Caco-2 (cell line): ENCODE data around the gene GNB2. TPM values are rescaled to one million over a fixed set of nuclear protein-coding genes. Genes with fewer than 3 reads are reported as not detected.

ENCODE experiments used
- BruUV-seq: library from RNA; stranded (reverse); fragments of 400-500 nt; replicated peaks from 2 replicates; lab custom pipeline; 2021; lab: Mats Ljungman, UMichigan
- CTCF ChIA-PET: fragments of 300-600 bp; sonication (Branson Sonifier 250); formaldehyde crosslinking; loops from one replicate; lab custom pipeline; 2022; ENCODE audit warnings: antibody characterized with exemption; lab: Charles Lee
- POLR2A ChIA-PET: fragments of 300-600 bp; sonication (Branson Sonifier 250); formaldehyde crosslinking; loops from one replicate; lab custom pipeline; 2022; ENCODE audit warnings: antibody characterized with exemption; lab: Charles Lee
- DNase-seq, 2 experiments: peaks; one replicate each; pipeline versions ENCODE4 v3.0.0 to v3.0.0-alpha.2; 2020 to 2022
- H3K27me3 ChIP-seq: replicated peaks from 2 replicates; pipeline ENCODE4 v1.6.0; 2011; ENCODE audit warnings: low read length; ENCODE audit not compliant: control insufficient read depth, insufficient read depth
- H3K36me3 ChIP-seq: 2 replicates; pipeline ENCODE4 v1.5.1; 2011; ENCODE audit warnings: low read length; ENCODE audit not compliant: control insufficient read depth, insufficient read depth
- H3K4me1 ChIP-seq: fragments of 250-450 bp; sonication (Bioruptor Pico); 2 replicates; pipeline ENCODE4 v1.5.1; 2020; ENCODE audit warnings: mild to moderate bottlenecking
- H3K4me3 ChIP-seq: 2 replicates; pipeline ENCODE4 v1.5.1; 2011; ENCODE audit warnings: low read depth, mild to moderate bottlenecking, control low read depth, low read length
- H3K9me3 ChIP-seq: fragments of 250-450 bp; sonication (Bioruptor Pico); 2 replicates; pipeline ENCODE4 v1.5.1; 2020; ENCODE audit warnings: mild to moderate bottlenecking, moderate library complexity
- H3K27ac Mint-ChIP-seq: one replicate; pipeline ENCODE4 v1.8.0; 2022; ENCODE audit warnings: mixed read lengths; ENCODE audit not compliant: unreplicated experiment
- H3K27me3 Mint-ChIP-seq: one replicate; pipeline ENCODE4 v1.8.0; 2022; ENCODE audit warnings: mixed read lengths; ENCODE audit not compliant: insufficient read depth, unreplicated experiment
- H3K36me3 Mint-ChIP-seq: one replicate; pipeline ENCODE4 v1.8.0; 2022; ENCODE audit warnings: mild to moderate bottlenecking, mixed read lengths; ENCODE audit not compliant: insufficient read depth, unreplicated experiment
- H3K4me1 Mint-ChIP-seq: one replicate; pipeline ENCODE4 v1.8.0; 2022; ENCODE audit warnings: low read depth, mixed read lengths; ENCODE audit not compliant: unreplicated experiment
- H3K4me3 Mint-ChIP-seq: one replicate; pipeline ENCODE4 v1.8.0; 2022; ENCODE audit warnings: mild to moderate bottlenecking, moderate library complexity, mixed read lengths; ENCODE audit not compliant: unreplicated experiment
- H3K9me3 Mint-ChIP-seq: one replicate; pipeline ENCODE4 v1.8.0; 2022; ENCODE audit warnings: mixed read lengths; ENCODE audit not compliant: unreplicated experiment
- intact Hi-C: fragments of 100-400 bp; cut with micrococcal nuclease; formaldehyde crosslinking; loops from one replicate; pipeline ENCODE4 v1.10.0; 2022; ENCODE audit not compliant: unreplicated experiment
- total RNA-seq: library from RNA; stranded (reverse); gene quantifications from 2 replicates; pipeline ENCODE4 v1.2.3, GENCODE V29; 2022
- TF ChIP-seq, protein P1 (sequence below), 2 experiments: fragments of 200-600 bp in 1 of 2; IDR thresholded peaks; 1 replicate in 1 of 2; 2 replicates in 1 of 2; pipeline versions ENCODE4 v1.5.1 to v1.8.0; 2011 to 2022; ENCODE audit warnings: antibody characterized with exemption in 1 of 2, control low read depth in 1 of 2, inconsistent platforms in 1 of 2, low read depth in 1 of 2, low read length in 1 of 2, mild to moderate bottlenecking in 1 of 2, moderate library complexity in 1 of 2; ENCODE audit not compliant: insufficient read depth in 1 of 2, severe bottlenecking in 1 of 2, unreplicated experiment in 1 of 2

Gene GNB2
- total RNA-seq, 1 experiment from 2014 or later, result 200 TPM

DNA sequence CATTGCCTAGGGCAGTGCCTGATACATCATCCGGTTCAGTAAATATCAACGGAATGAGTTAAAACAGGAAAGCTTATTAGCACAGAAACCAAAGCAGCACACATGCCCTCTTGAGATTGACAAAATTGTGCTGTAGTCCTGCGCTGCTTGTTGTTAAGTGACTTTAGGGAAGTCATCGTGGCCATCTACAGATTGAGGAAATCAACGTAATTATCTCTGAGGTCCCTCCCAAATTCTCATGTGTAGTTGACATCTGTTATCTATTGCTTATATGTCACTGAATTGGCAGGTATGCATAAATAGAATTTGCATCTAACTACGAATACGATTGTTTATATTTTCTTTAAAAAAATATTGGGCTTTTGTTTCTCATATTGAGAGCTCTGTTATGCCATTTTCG lies 3.5 kb upstream of the GNB2 start:
- no peaks in the 10 kb centered on the region for H3K27me3 Mint-ChIP-seq
- H3K27me3 ChIP-seq, result no peaks in the 10 kb centered on the region; the same call in 1 of the 2 replicates
- H3K4me3 Mint-ChIP-seq, result no peak overlapping the region
- H3K27ac Mint-ChIP-seq, result no peak overlapping the region
- H3K9me3 ChIP-seq, result no peaks in the 10 kb centered on the region
- ChIA-PET CTCF (no interaction called here), POLR2A (no interaction called here)
- no peak for DNase-seq
- intact Hi-C loops, result no loop called here
- no peaks in the 10 kb centered on the region for H3K4me1 Mint-ChIP-seq
- H3K9me3 Mint-ChIP-seq, result no peaks in the 10 kb centered on the region
- no peaks in the 10 kb centered on the region for H3K4me1 ChIP-seq
- no peaks in the 10 kb centered on the region for H3K36me3 ChIP-seq
- no peak overlapping the region for H3K4me3 ChIP-seq
- peaks cover 14% of the 10 kb centered on the region for H3K36me3 Mint-ChIP-seq
- no TSS peak for BruUV-seq
- TF ChIP-seq, protein P1, sequence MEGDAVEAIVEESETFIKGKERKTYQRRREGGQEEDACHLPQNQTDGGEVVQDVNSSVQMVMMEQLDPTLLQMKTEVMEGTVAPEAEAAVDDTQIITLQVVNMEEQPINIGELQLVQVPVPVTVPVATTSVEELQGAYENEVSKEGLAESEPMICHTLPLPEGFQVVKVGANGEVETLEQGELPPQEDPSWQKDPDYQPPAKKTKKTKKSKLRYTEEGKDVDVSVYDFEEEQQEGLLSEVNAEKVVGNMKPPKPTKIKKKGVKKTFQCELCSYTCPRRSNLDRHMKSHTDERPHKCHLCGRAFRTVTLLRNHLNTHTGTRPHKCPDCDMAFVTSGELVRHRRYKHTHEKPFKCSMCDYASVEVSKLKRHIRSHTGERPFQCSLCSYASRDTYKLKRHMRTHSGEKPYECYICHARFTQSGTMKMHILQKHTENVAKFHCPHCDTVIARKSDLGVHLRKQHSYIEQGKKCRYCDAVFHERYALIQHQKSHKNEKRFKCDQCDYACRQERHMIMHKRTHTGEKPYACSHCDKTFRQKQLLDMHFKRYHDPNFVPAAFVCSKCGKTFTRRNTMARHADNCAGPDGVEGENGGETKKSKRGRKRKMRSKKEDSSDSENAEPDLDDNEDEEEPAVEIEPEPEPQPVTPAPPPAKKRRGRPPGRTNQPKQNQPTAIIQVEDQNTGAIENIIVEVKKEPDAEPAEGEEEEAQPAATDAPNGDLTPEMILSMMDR (IDR thresholded peaks at IDR 0.05; ENCODE audit: insufficient read depth in 1 of 2, low read depth in 1 of 2, low read length in 1 of 2, severe bottlenecking in 1 of 2, unreplicated experiment in 1 of 2), result no peak

GRCh38 chr7:100671353-100672327 lies 1.9 kb upstream of the GNB2 start:
- Histone ChIP-seq H3K36me3 (no peaks in the 10 kb centered on the region), H3K27me3 (no peaks in the 10 kb centered on the region; the same call in 1 of the 2 replicates), H3K4me3 (no peak overlapping the region), H3K4me1 (no peaks in the 10 kb centered on the region), H3K9me3 (no peaks in the 10 kb centered on the region)
- Mint-ChIP-seq H3K27me3 (no peaks in the 10 kb centered on the region), H3K4me3 (no peak overlapping the region), H3K36me3 (peaks cover 20% of the 10 kb centered on the region), H3K4me1 (no peaks in the 10 kb centered on the region), H3K9me3 (no peaks in the 10 kb centered on the region), H3K27ac (no peak overlapping the region)
- CTCF ChIA-PET, result interaction anchor here (0.6 kb wide), 1 partner anchor 193 kb away, joined by 3 read pairs; no protein-coding TSS in a partner anchor
- no peak for DNase-seq
- intact Hi-C loops, result loop anchor here (2.0 kb wide), 2 partner anchors 19 to 67 kb away; no protein-coding TSS in a partner anchor
- BruUV-seq, result no TSS peak
- POLR2A ChIA-PET, result no interaction called here
- TF ChIP-seq, protein P1 (IDR thresholded peaks at IDR 0.05; ENCODE audit: insufficient read depth in 1 of 2, low read depth in 1 of 2, low read length in 1 of 2, severe bottlenecking in 1 of 2, unreplicated experiment in 1 of 2), result no peak

GRCh38 chr7:100673942-100674410 lies 436 bp downstream of the GNB2 start:
- BruUV-seq, result no TSS peak
- CTCF ChIA-PET, result interaction anchor here (0.6 to 1.6 kb wide), 2 partner anchors 32 to 61 kb away, joined by 4 to 5 read pairs; partner anchors contain the start of genes MOSPD3 and POP7
- Mint-ChIP-seq H3K27me3 (no peaks in the 10 kb centered on the region), H3K36me3 (peaks cover 40% of the 10 kb centered on the region), H3K27ac (peak overlapping the region; percentile 94), H3K4me1 (peaks cover under 1% of the 10 kb centered on the region), H3K4me3 (peak overlapping the region; percentile 85), H3K9me3 (no peaks in the 10 kb centered on the region)
- POLR2A ChIA-PET, result interaction anchor here (0.7 kb wide), 1 partner anchor 20 kb away, joined by 3 read pairs; the partner anchor contains the start of gene GIGYF1
- TF ChIP-seq, protein P1 (IDR thresholded peaks at IDR 0.05; ENCODE audit: insufficient read depth in 1 of 2, low read depth in 1 of 2, low read length in 1 of 2, severe bottlenecking in 1 of 2, unreplicated experiment in 1 of 2), result no peak
- no peak for DNase-seq
- H3K4me3 ChIP-seq, result peak overlapping the region; percentile 100
- no peaks in the 10 kb centered on the region for H3K9me3 ChIP-seq
- intact Hi-C loops, result loop anchor here (1.0 to 2.0 kb wide), 5 partner anchors 21 to 88 kb away; partner anchors contain the start of genes FBXO24, LRCH4 and MOSPD3
- no peaks in the 10 kb centered on the region for H3K4me1 ChIP-seq
- peaks cover 9% of the 10 kb centered on the region for H3K36me3 ChIP-seq
- H3K27me3 ChIP-seq, result no peaks in the 10 kb centered on the region
